Esophagus muscularis mucosa (tissue), 4 donors: ENCODE results near the gene FRZB.

ENCODE experiments used
- EP300 ChIP-seq: sonication (generic); formaldehyde crosslinking; IDR thresholded peaks from one replicate; pipeline ENCODE4 v1.6.1; 2017; ENCODE audit warnings: antibody characterized with exemption
- POLR2AphosphoS5 ChIP-seq, 2 donors: sonication (generic); formaldehyde crosslinking; IDR thresholded peaks; one replicate each; pipeline ENCODE4 v1.6.1; 2017; ENCODE audit warnings: antibody characterized with exemption in 2 of 2
- TF ChIP-seq, protein P1 (sequence below), 3 experiments: fragments of 200-600 bp in 2 of 3; fragments of 450-650 bp in 1 of 3; sonication (generic) in 2 of 3; IDR thresholded peaks; one replicate each; pipeline ENCODE4 v1.5.1; 2017 to 2019; ENCODE audit warnings: antibody characterized with exemption in 3 of 3, mild to moderate bottlenecking in 2 of 3, moderate library complexity in 1 of 3

DNA sequence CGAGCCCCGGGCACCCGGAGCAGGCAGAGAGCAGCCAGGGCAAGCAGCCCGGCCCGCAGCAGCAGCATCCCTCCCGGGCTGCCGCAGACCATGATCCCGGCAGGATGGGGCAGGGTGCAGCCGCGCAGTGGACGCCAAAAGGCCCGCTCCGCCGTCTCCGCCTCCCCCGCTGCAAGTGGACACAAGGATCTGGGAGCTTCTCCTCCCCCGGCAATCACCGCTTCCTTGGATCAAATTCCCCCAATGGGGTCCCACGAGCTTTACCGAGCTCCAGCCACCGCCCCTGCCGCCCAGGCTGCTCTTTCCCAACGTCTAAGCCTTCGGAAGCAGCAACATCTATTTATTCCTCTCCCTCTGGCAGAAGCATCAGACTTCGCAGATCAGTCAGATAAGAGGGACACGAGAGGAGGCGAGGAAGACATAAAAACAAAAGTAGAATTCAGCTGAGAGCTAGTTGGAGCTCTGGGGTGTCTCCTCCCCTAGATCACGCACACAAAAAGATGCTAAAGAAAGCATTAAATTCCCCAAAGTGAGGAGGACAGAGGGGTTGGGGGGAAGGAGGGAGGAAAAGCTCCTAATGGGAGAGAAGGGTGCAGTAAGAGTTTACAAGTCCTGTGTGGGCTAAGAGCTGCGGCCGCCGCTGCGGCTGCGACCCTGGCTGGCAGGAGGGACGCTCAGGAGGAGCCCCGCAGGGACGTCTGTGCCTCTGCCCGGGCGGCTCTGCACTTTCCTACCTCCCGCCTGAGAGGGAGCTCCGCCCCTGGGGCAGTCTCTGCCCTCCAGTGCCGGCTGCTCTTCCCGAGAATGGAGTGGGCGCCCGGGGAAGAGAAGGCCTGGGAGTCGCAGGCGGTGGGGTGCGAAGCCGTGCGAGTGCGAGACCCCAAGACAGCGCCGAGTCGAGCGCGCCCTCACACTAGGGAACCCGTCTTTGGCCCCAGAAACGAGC is at the start of gene FRZB:
- TF ChIP-seq, protein P1, sequence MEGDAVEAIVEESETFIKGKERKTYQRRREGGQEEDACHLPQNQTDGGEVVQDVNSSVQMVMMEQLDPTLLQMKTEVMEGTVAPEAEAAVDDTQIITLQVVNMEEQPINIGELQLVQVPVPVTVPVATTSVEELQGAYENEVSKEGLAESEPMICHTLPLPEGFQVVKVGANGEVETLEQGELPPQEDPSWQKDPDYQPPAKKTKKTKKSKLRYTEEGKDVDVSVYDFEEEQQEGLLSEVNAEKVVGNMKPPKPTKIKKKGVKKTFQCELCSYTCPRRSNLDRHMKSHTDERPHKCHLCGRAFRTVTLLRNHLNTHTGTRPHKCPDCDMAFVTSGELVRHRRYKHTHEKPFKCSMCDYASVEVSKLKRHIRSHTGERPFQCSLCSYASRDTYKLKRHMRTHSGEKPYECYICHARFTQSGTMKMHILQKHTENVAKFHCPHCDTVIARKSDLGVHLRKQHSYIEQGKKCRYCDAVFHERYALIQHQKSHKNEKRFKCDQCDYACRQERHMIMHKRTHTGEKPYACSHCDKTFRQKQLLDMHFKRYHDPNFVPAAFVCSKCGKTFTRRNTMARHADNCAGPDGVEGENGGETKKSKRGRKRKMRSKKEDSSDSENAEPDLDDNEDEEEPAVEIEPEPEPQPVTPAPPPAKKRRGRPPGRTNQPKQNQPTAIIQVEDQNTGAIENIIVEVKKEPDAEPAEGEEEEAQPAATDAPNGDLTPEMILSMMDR (IDR thresholded peaks at IDR 0.05) = no peak
- peak; percentile 28 to 40 for TF ChIP-seq POLR2AphosphoS5 (IDR thresholded peaks at IDR 0.05)
- no peak for TF ChIP-seq EP300
